NCI-H2081 (cell line): ENCODE measurements around the gene SULT1A1.

Source experiments
- DNase-seq, 2 experiments: peaks; one replicate each; lab custom pipeline; 2025; lab: John Stamatoyannopoulos, UW

SULT1A1 gene

GRCh38 chr16:28556914-28557320 lies 52.9 kb downstream of the SULT1A1 start:
- no peak for DNase-seq

- DNase-seq, result no peak
Observed at GRCh38 chr16:28555561-28555960, 54.3 kb downstream of the SULT1A1 start.
